NCI-H2196 treated with DMSO at 0.1 percent for 48 hours (cell line): ENCODE data around the gene ARSH.
"Not testable (repeated sequence)": the region's sequence is repeated elsewhere in the genome, so short reads cannot be mapped to it uniquely, and the experiment has no call there.

Experiments
- DNase-seq: peaks from one replicate; lab custom pipeline; 2025; ENCODE audit not compliant: unreplicated experiment; lab: John Stamatoyannopoulos, UW

ARSH gene

GRCh38 chrX:3006495-3006894 is at the start of gene ARSH:
Gene ARSH (plus strand): TSS chrX:3006546. CDS start chrX:3006613, 67 bp downstream.
- DNase-seq, result no peak

DNA sequence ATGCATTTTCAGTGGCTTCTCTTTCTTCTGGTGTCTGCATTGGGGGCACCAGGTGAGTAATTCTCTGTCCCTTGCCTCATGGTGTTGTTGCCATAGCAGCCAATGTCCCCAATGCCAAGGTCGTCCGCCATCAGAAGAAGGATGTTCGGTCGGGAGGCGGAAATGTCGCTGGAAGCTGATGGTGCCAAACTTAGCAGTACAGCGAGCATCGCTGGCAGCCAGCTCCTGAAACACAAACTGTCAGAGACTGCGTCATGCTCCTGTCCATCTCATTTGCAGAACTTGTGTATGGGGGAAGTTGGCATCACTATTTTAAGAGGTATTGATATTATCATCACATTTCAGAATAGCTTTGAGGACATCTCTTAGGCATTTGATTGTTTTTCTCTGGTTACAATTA is 48.1 kb upstream of the ARSH start:
- DNase-seq, result no peak

DNA sequence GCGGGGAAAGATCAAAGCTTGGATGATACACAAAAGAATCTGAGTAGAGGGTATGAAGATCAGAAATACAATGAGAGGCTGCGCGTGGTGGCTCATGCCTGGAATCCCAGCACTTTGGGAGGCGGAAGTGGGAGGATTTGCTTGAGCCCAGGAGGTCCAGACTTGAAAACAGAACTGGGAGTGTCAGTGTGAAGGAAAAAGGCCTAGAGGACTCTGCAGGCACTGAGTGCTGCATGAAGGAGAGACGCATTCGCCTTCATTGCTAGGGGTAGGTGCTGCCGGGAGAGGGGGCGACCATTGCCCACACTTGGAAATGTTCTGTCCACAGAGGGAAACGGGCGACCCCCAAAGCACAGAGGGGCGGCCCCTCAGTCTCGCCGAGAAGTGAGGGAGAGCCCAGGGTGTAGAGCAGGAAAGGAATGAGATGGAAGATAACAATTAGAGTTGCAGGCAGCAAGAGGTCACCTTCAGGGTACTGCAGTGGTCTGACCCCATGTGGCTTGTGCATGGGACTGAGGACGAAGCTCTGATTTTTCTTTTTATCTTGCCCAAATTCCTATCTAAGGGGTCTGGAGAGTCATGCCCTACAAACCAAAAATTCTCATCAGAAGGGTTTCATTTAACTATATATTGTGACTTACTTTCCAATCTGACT is 45.4 kb upstream of the ARSH start:
- DNase-seq, result no peak

DNA sequence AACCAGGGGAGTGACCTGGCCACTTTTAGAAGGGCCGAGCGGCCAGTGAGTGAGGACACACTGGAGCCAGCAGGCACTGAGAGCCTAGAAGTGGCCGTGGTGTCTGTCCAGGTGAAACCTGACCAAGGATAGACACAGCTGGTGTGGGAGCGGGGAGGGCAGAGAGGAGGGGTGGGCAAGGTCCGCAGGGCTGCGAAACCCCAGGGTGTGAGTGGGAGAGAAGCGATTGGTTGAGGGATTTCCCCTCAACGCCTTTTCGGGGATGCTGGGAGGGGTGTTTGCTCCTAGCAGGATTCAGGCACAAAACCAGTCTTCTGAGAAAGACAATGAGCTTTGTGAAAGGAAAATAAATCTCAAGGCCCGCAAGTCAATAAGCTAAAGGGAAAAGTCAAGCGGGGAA is 44.0 kb upstream of the ARSH start:
- DNase-seq, result no peak

DNA sequence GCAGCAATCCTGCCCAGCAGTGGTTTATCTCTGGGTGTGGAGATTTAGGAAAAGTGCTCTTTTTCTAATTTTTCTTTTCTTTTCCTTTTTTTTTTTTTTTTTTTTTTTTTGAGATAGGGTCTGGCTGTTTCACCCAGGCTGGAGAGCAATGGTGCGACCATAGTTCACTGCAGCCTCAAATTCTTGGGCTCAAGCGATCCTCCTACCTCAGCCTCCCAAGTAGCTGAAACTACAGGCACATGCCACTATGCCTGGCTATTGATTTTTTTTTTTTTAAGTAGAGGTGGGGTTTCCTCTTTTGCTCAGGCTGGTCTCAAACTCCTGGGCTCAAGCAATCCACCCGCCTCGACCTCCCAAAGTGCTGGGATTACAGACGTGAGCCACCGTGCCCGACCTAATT is 42.9 kb upstream of the ARSH start:
- not testable (repeated sequence) for DNase-seq

GRCh38 chrX:2963992-2964794 is 42.2 kb upstream of the ARSH start:
- not testable (repeated sequence) for DNase-seq

DNA sequence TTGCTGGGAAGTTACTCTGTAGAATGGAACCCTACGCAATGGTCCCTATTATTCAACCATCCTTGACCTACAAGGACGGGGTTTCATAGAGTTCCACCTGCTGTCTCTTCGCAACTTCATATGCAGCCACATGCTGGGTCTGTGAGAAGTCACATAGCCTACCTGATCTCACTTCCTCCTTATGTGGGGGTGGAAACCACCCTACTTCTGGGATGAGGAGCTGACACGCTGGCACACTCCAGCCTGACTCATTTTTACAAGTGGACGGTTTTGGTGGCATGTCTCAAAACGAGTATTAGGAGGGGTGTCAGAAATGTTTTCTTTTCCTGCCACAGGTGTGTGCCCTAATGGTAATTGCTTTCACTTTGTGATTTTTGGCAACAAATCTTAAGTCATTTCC is 40.4 kb upstream of the ARSH start:
- no peak for DNase-seq

DNA sequence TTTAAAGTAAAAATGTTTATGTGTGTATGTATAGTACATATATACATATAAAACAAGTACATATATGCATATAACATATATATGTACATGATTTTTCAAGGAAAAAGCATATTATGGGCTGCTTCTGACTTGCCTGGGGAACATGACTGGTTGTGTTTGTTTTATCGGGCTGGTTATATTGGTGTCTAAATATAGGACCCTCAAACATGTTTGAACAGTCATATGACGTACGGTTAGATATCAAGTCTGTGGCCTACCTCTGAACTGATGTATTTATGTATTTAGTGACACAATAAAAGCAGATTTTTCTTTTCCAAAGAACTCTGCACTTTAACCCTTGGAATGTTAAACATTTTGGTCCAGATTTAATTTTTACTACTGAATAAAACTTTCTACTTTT is 39.3 kb upstream of the ARSH start:
- no peak for DNase-seq

DNA sequence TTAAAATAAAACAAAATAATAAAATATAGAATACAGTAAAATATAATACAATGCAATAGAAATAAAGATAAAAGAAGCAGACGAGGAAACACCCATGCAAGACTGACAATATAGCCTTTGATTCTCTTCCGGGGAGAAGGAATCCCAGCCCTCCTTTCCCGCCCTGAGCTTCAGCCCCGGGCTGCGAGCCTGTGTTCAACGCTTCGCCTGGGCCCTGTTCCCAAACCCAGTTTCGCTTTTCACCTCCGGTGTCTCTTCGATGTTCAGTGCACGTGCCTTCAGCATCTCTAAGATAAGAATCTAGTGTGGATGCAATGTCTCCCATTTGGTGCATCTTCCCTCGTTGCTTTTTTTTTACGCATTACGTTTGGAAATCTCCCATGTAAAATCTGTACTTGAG is 38.8 kb upstream of the ARSH start:
- no peak for DNase-seq

- DNase-seq, result no peak
Measured at GRCh38 chrX:2967998-2968909, 38.1 kb upstream of the ARSH start.

DNA sequence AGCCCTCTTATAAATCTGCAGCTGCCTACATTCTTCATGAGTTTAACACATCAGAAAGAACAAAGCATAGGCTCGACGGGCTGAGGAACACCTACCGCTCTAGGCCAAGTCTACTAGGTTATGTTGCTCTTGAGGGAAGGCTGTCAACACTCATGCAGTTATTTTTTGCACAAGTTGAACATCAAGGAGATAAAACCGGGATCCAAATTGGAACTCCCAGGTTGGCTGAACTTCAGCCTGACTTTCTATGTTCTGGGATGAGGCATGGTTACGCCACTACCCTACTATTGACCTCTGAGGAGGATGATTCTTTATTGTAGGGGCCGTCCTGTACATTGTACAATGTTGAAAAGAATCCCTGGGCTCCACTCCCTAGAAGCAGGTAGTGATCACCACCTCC is 37.3 kb upstream of the ARSH start:
- no peak for DNase-seq

DNA sequence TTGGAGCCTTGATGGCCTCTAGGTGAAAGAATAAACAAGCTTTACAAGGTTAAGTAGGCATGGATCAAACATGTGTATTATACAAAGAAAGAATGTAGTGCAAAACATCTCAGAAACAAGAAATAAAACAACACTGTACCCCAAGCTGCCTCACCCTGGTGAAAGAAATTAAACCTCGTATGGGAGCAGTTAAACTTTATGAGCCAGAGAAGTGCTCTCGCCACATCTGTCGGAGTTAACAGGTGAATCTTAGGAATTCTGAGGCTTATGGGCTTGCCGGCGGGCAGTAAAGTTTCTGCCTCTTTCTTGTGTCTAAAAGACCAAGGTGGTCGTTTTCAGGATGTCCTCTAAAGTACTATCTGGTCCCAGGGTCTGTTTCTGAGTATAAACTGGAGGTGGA is 34.0 kb upstream of the ARSH start:
- DNase-seq, result no peak

- DNase-seq, result no peak
Measured at GRCh38 chrX:2974961-2975360, 31.4 kb upstream of the ARSH start.

GRCh38 chrX:2978639-2979038 is 27.7 kb upstream of the ARSH start:
- not testable (repeated sequence) for DNase-seq

- DNase-seq, result no peak
Measured at GRCh38 chrX:2984342-2984741, 22.0 kb upstream of the ARSH start.

DNA sequence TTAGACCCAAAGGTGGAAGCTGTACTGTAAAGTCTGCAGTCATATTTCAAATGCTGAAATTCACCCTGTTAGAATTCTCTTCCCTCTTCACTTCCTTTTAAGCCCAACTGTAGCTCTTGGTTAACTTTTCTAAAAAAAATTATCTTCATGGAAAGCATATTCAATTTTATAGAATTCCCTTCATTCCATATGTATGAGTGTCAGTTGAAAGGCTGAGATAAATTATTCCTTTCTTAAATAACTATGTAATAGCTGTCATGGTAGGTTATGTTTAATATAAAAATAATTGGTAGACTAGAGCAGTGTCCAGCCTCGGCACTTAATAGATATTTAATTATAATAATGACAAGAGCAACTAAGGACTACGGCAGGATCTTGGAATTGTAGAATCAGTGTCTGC is 16.8 kb upstream of the ARSH start:
- no peak for DNase-seq

GRCh38 chrX:3010532-3010931 is 4.2 kb downstream of the ARSH start:
- no peak for DNase-seq

GRCh38 chrX:3017492-3017891 is 11.1 kb downstream of the ARSH start:
- DNase-seq, result no peak

GRCh38 chrX:3024176-3024575 is 17.8 kb downstream of the ARSH start:
- no peak for DNase-seq

- no peak for DNase-seq
Measured at GRCh38 chrX:3026074-3026815, 19.9 kb downstream of the ARSH start.

DNA sequence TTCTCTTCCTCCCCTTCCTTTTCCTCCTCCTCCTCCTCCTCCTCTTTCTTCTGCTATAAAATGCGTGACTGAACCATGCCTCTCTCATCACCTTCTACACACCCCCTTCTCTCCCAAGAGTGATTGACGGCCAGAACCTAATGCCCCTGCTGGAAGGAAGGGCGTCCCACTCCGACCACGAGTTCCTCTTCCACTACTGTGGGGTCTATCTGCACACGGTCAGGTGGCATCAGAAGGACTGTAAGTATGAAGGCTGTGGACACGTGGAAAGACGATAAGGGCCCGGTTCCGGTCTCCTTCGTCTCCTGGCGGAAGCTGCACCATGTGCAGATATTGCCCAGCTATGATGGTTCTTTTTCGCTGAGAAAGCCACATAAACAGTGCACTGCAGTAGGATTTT is 22.8 kb downstream of the ARSH start:
- no peak for DNase-seq
